Measurements from ENCODE around the gene RNASEL.
A peak's percentile ranks its signal among the peaks of the same experiment; 100 is the strongest.

Gene RNASEL

GRCh38 chr1:182604175-182605164 is 15.4 kb upstream of the RNASEL start, which contains the start of gene RGS16:
Gene RGS16 (minus strand): TSS chr1:182604389. CDS start chr1:182604259, 130 bp downstream.
- H3K27ac ChIP-seq, result no peak within 1 kb of the TSS
- no peaks in the 10 kb centered on the region for H3K27me3 ChIP-seq (replicated peaks)
- H3K36me3 ChIP-seq (replicated peaks), result no peaks in the 10 kb centered on the region
- H3K4me3 ChIP-seq (ENCODE audit: low read depth, low read length), result peak within 1 kb of the TSS; percentile 48
- no peak for TF ChIP-seq CTCF (IDR thresholded peaks at IDR 0.05; ENCODE audit: low read depth, low read length, missing control alignments)
- DNase-seq, result peak; percentile 69
- in situ Hi-C loops (cut with HindIII; ENCODE audit: low pct_ligation_motif_present, low sequenced_read_pairs), result no loop called here

DNA sequence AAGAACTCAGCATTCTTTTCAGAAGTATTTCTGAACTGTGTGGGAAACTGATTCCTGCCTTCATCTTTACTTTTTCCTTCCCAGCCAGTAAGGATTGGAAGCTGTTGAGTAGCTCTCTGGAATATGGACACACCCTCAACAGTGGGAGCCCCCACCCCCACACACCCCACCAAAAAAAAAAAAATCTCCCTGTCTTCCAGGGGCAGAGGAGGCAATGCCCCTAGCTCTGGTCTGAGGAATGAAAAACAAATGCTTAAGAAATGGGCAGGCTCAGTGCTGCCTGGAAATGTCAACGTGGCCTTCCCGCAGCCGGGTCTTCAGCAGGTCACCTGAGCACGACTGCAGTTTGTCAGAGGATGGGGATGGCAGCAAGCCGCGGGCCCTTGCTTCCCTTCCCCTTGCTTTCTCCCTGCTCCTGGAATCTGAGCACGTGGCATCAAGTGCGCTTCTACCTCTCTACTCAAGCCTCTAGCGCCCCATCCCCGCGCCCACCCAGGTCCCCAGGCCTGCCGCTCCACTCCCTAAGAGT is 14.7 kb upstream of the RNASEL start:
- Histone ChIP-seq H3K27ac (no peak overlapping the region), H3K36me3 (replicated peaks) (no peaks in the 10 kb centered on the region), H3K27me3 (replicated peaks) (no peaks in the 10 kb centered on the region), H3K4me3 (ENCODE audit: low read depth, low read length) (peak overlapping the region; percentile 48)
- in situ Hi-C loops (cut with HindIII; ENCODE audit: low pct_ligation_motif_present, low sequenced_read_pairs), result no loop called here
- TF ChIP-seq CTCF (IDR thresholded peaks at IDR 0.05; ENCODE audit: low read depth, low read length, missing control alignments), result no peak
- DNase-seq, result no peak

DNA sequence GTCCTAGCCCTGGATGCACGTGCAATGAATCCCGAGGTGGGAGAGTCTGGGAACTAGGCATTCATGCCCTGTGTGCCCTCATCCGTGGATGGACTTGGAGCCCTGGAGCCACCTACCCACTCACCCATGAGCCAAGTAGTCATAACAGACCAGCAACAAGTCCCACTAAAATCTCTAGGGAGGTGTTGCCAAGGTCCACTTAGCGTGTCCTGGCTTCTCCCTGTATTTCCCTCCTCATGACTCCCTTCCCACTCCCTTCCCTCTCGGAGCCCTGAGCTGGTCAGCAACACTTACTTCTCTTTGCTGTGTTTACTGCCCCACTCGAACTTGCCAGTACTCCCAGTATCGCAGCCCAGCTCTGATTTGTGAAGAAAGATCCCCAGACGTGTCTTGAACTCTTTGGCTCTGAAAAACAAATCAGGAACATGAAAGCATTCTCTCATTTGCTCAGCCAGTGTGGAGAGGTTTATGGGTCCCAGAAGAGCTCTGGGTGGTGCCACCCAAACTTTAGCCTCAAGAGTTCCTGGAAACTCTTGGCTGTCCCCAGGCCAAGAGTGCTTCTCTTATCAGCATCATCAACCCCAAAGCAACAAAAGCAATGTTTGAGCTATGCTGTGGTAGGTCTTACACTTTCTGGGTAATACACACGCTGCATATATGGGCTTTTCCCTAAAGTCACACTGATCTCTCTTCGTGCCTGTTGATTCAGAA is 14.0 kb upstream of the RNASEL start:
- no peak for DNase-seq

GRCh38 chr1:182601913-182602312 is 12.9 kb upstream of the RNASEL start:
- Histone ChIP-seq H3K27me3 (replicated peaks) (no peaks in the 10 kb centered on the region), H3K36me3 (replicated peaks) (no peaks in the 10 kb centered on the region), H3K4me3 (ENCODE audit: low read depth, low read length) (no peak overlapping the region), H3K27ac (no peak overlapping the region)
- no peak for TF ChIP-seq CTCF (IDR thresholded peaks at IDR 0.05; ENCODE audit: low read depth, low read length, missing control alignments)
- in situ Hi-C loops (cut with HindIII; ENCODE audit: low pct_ligation_motif_present, low sequenced_read_pairs), result no loop called here
- no peak for DNase-seq

More for the DNA sequence above, 14.0 kb upstream of the RNASEL start:
- Histone ChIP-seq H3K4me3 (ENCODE audit: low read depth, low read length) (no peak overlapping the region), H3K36me3 (replicated peaks) (no peaks in the 10 kb centered on the region), H3K27me3 (replicated peaks) (no peaks in the 10 kb centered on the region), H3K27ac (no peak overlapping the region)
- in situ Hi-C loops (cut with HindIII; ENCODE audit: low pct_ligation_motif_present, low sequenced_read_pairs), result no loop called here
- TF ChIP-seq CTCF (IDR thresholded peaks at IDR 0.05; ENCODE audit: low read depth, low read length, missing control alignments), result no peak

DNA sequence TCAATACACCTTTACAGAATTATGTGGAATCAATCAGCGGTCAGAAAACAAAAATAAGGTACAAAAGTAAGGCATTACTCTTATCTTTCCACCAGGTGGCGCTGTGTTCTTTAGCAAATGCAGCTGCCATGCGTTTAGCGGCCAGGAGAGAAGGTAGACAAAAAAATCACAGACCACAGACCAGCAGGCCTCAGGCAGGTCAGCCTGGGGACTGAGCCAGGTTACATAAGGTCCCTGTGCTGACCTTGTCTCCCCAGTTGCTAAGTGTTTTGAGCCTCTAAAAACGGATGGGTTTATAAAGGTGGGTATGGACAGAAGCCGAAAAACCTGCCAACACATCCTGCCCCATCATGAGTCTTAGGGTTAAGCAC is 12.3 kb upstream of the RNASEL start:
- Histone ChIP-seq H3K36me3 (replicated peaks) (no peaks in the 10 kb centered on the region), H3K4me3 (ENCODE audit: low read depth, low read length) (no peak overlapping the region), H3K27ac (no peak overlapping the region), H3K27me3 (replicated peaks) (no peaks in the 10 kb centered on the region)
- peak; percentile 48 for DNase-seq
- in situ Hi-C loops (cut with HindIII; ENCODE audit: low pct_ligation_motif_present, low sequenced_read_pairs), result no loop called here
- TF ChIP-seq CTCF (IDR thresholded peaks at IDR 0.05; ENCODE audit: low read depth, low read length, missing control alignments), result peak; percentile 71

Measured in brain microvascular endothelial cell (primary cell).